ENCODE data around the gene TBCE. TPM values are rescaled to one million over a fixed set of nuclear protein-coding genes. Genes with fewer than 3 reads are reported as not detected.

TBCE gene
- total and polyA plus RNA-seq, 9 of the 15 experiments (the other 6 are each of a cell fraction or from before 2014, with no cell fraction given) = 52.6 to 92.1 (median 82.1) TPM

GRCh38 chr1:235327559-235328270 lies 39.5 kb upstream of the TBCE start, which contains the start of gene ARID4B (continued):
- TF ChIP-seq, protein P1, sequence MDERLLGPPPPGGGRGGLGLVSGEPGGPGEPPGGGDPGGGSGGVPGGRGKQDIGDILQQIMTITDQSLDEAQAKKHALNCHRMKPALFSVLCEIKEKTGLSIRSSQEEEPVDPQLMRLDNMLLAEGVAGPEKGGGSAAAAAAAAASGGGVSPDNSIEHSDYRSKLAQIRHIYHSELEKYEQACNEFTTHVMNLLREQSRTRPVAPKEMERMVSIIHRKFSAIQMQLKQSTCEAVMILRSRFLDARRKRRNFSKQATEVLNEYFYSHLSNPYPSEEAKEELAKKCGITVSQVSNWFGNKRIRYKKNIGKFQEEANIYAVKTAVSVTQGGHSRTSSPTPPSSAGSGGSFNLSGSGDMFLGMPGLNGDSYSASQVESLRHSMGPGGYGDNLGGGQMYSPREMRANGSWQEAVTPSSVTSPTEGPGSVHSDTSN (CRISPR knock-in tag; IDR thresholded peaks at IDR 0.05; ENCODE audit: low read depth) = no peak
- TF ChIP-seq, protein P1 (tag; conservative IDR thresholded peaks at IDR 0.05; ENCODE audit: low read depth) = no peak
- TF ChIP-seq CLOCK (CRISPR knock-in tag; IDR thresholded peaks at IDR 0.05; ENCODE audit: borderline replicate concordance) (no peak), BCL6 (CRISPR knock-in tag; IDR thresholded peaks at IDR 0.05) (no peak), HEY1 (CRISPR knock-in tag; IDR thresholded peaks at IDR 0.05; ENCODE audit: borderline replicate concordance) (no peak), HBP1 (CRISPR knock-in tag; IDR thresholded peaks at IDR 0.05) (no peak), SAFB (IDR thresholded peaks at IDR 0.05; ENCODE audit: borderline replicate concordance, low read depth, low read length) (no peak), RB1 (IDR thresholded peaks at IDR 0.05; ENCODE audit: low read depth) (peak; percentile 34; the same call in 1 of the 2 replicates), ATF6 (CRISPR knock-in tag; IDR thresholded peaks at IDR 0.05) (no peak), NFATC3 (IDR thresholded peaks at IDR 0.05) (no peak), NR4A1 (CRISPR knock-in tag; IDR thresholded peaks at IDR 0.05) (peak; percentile 65; the same call in 1 of the 2 replicates), NR4A1 (tag; IDR thresholded peaks at IDR 0.05) (no peak), ELK3 (CRISPR knock-in tag; IDR thresholded peaks at IDR 0.05) (peak; percentile 52; the same call in 1 of the 2 replicates), DPF2 (IDR thresholded peaks at IDR 0.05) (0 out of 2 replicates have a peak, but pooled peaks have one; percentile 10), FOXP1 (CRISPR knock-in tag; IDR thresholded peaks at IDR 0.05) (no peak)
- TF ChIP-seq, protein P2, sequence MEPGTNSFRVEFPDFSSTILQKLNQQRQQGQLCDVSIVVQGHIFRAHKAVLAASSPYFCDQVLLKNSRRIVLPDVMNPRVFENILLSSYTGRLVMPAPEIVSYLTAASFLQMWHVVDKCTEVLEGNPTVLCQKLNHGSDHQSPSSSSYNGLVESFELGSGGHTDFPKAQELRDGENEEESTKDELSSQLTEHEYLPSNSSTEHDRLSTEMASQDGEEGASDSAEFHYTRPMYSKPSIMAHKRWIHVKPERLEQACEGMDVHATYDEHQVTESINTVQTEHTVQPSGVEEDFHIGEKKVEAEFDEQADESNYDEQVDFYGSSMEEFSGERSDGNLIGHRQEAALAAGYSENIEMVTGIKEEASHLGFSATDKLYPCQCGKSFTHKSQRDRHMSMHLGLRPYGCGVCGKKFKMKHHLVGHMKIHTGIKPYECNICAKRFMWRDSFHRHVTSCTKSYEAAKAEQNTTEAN (CRISPR knock-in tag; IDR thresholded peaks at IDR 0.05) = 0 out of 2 replicates have a peak, but pooled peaks have one; percentile 61
